ENCODE measurements around the gene ERFL. TPM values are rescaled to one million over a fixed set of nuclear protein-coding genes. Genes with fewer than 3 reads are reported as not detected.

Gene ERFL
- total RNA-seq, 1 experiment from 2014 or later: 3.8 TPM

DNA sequence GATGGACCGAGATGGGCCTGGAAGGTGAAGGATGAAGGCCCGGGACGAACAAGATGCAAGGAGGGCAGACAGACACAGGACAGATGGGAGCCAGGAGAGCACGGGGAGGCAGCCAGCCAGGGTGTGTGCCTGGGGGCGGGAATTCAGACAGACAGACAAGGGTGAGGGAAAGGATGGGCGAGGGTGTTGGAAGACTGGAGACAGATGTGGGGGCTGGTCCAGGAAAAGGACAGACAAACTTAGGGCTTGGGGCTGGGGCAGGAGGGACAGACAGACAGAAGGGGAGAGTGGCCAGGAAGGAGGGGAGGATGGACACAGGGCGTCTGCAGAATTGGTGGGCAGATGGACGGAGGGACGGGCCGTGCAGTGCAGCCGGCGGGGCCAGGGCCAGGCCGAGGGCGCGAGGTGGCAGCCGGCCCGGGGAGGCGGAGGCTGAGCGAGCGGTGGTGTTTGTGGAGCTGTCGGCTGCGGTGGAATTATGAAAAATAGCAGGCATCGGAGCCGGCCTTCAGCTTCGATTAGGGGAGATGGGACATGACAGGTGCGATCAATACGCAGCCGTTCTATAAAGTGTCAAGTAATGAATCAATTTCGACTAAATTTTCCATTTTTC, 4.6 kb upstream of the ERFL start:
- H3K9ac ChIP-seq (ENCODE audit: low read length): no peak overlapping the region
- H3K9me2 ChIP-seq (replicated peaks; ENCODE audit: insufficient read depth, low read length): no peaks in the 10 kb centered on the region
- no peaks in the 10 kb centered on the region for H3K36me3 ChIP-seq (ENCODE audit: insufficient read depth, low read length)
- no peaks in the 10 kb centered on the region for H4K20me1 ChIP-seq (ENCODE audit: insufficient read depth, low read depth, low read length)
- peaks cover 83% of the 10 kb centered on the region for H3K4me1 ChIP-seq (ENCODE audit: low read length)
- no peak overlapping the region for H3K27ac ChIP-seq (ENCODE audit: low read length)
- no peak overlapping the region for H2AFZ ChIP-seq (ENCODE audit: low read length)
- no peak overlapping the region for H3K4me2 ChIP-seq (ENCODE audit: low read depth, low read length, poor library complexity, severe bottlenecking)
- H3K4me3 ChIP-seq (ENCODE audit: low read length): no peak overlapping the region
- no peak for DNase-seq
- H3K79me2 ChIP-seq (ENCODE audit: low read length): no peaks in the 10 kb centered on the region
- H3K27me3 ChIP-seq (ENCODE audit: low read length): no peaks in the 10 kb centered on the region
- no peaks in the 10 kb centered on the region for H3K9me3 ChIP-seq (ENCODE audit: low read length)

DNA sequence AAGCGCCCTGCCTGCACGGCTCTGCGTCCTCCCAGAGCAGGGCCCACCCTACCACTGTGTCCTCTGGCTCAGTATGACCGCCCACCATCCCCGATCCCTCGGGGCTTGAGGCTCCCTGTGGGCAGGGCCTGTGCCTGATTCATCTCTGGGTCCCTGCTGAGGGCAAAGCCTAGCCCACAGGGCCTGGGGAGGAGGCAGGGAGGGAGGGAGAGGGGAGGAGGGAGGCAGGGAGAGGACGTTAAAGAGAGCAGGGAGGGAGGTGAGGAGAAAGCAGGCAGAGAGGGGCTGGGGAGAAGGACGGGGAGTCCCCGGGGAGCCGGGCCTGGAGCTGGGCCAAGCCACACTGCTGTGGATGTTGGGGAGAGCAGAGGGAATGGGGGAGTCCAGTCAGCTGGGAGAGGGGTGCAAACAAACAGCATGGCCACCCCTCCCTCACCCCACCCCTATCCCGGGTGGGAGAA, 4.0 kb upstream of the ERFL start:
- no peak overlapping the region for H3K9ac ChIP-seq (ENCODE audit: low read length)
- no peaks in the 10 kb centered on the region for H3K9me2 ChIP-seq (replicated peaks; ENCODE audit: insufficient read depth, low read length)
- no peaks in the 10 kb centered on the region for H3K79me2 ChIP-seq (ENCODE audit: low read length)
- H3K4me1 ChIP-seq (ENCODE audit: low read length): peaks cover 82% of the 10 kb centered on the region
- H4K20me1 ChIP-seq (ENCODE audit: insufficient read depth, low read depth, low read length): no peaks in the 10 kb centered on the region
- H2AFZ ChIP-seq (ENCODE audit: low read length): no peak overlapping the region
- H3K9me3 ChIP-seq (ENCODE audit: low read length): no peaks in the 10 kb centered on the region
- no peaks in the 10 kb centered on the region for H3K27me3 ChIP-seq (ENCODE audit: low read length)
- H3K4me2 ChIP-seq (ENCODE audit: low read depth, low read length, poor library complexity, severe bottlenecking): no peak overlapping the region
- no peaks in the 10 kb centered on the region for H3K36me3 ChIP-seq (ENCODE audit: insufficient read depth, low read length)
- H3K4me3 ChIP-seq (ENCODE audit: low read length): no peak overlapping the region
- DNase-seq: no peak
- no peak overlapping the region for H3K27ac ChIP-seq (ENCODE audit: low read length)

DNA sequence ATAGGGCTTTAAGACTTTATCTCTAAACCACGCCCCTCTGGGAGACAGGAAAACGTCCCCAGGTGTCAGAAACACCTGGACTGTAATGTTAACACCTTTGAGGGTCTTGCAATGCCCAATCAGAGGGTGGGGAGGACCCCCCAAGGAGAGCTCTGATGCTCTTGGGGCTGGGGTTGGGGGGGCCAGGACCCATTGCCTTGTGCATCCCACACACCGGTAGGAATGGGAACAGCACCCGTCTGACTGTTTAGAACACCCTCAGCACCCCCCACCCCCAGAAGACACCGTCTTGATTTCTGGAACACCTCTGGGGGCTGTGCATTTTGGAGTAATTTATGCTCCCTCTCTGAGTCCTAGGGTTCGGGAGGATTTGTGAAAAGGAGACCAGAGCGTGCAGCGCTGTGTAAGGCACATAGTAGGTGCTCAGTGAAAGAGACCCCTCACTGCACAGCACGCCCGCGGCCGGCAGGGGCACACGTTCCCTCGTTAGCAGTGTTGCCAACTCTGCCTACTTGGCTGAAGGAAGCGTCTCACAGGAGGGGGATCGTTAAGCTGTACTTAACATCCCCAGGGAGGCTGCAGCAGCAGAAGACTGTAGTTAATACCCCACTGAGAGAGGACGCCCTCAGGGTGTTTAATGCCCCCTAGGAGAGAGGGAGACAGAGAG, 2.8 kb upstream of the ERFL start:
- H3K4me3 ChIP-seq (ENCODE audit: low read length): no peak overlapping the region
- no peaks in the 10 kb centered on the region for H4K20me1 ChIP-seq (ENCODE audit: insufficient read depth, low read depth, low read length)
- no peak overlapping the region for H3K27ac ChIP-seq (ENCODE audit: low read length)
- no peaks in the 10 kb centered on the region for H3K36me3 ChIP-seq (ENCODE audit: insufficient read depth, low read length)
- no peak overlapping the region for H2AFZ ChIP-seq (ENCODE audit: low read length)
- H3K9me2 ChIP-seq (replicated peaks; ENCODE audit: insufficient read depth, low read length): no peaks in the 10 kb centered on the region
- H3K79me2 ChIP-seq (ENCODE audit: low read length): no peaks in the 10 kb centered on the region
- no peak overlapping the region for H3K9ac ChIP-seq (ENCODE audit: low read length)
- peak; percentile 86 for DNase-seq
- H3K27me3 ChIP-seq (ENCODE audit: low read length): no peaks in the 10 kb centered on the region
- H3K4me1 ChIP-seq (ENCODE audit: low read length): peaks cover 73% of the 10 kb centered on the region
- H3K9me3 ChIP-seq (ENCODE audit: low read length): no peaks in the 10 kb centered on the region
- H3K4me2 ChIP-seq (ENCODE audit: low read depth, low read length, poor library complexity, severe bottlenecking): peak overlapping the region; percentile 94

DNA sequence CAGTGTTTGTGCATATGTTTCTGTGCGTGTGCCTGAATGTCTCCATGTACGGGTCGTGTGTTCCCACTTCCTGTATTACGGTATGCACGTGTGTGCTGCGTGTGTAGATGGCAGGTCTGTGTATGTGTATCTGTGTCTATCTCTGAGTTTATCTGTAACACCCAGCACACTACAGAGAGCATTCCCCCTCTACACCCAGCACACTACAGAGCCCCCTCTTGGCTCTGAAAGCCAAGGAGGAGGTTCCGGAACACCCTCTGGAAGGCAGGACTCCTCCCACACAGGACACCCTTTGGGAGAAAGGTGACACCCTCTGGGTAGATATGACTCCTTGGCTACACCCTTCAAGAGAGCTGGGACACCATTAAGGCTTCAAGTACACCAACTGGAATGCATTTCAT, 2.1 kb upstream of the ERFL start:
- Histone ChIP-seq H3K9me2 (replicated peaks; ENCODE audit: insufficient read depth, low read length) (no peaks in the 10 kb centered on the region), H3K79me2 (ENCODE audit: low read length) (no peaks in the 10 kb centered on the region), H3K4me3 (ENCODE audit: low read length) (peak overlapping the region; percentile 89), H3K4me2 (ENCODE audit: low read depth, low read length, poor library complexity, severe bottlenecking) (peak overlapping the region; percentile 94), H3K9me3 (ENCODE audit: low read length) (no peaks in the 10 kb centered on the region), H3K36me3 (ENCODE audit: insufficient read depth, low read length) (no peaks in the 10 kb centered on the region), H2AFZ (ENCODE audit: low read length) (no peak overlapping the region), H3K9ac (ENCODE audit: low read length) (peak overlapping the region; percentile 91), H3K27ac (ENCODE audit: low read length) (no peak overlapping the region), H4K20me1 (ENCODE audit: insufficient read depth, low read depth, low read length) (no peaks in the 10 kb centered on the region), H3K4me1 (ENCODE audit: low read length) (peaks cover 67% of the 10 kb centered on the region), H3K27me3 (ENCODE audit: low read length) (no peaks in the 10 kb centered on the region)
- DNase-seq: peak; percentile 71

DNA sequence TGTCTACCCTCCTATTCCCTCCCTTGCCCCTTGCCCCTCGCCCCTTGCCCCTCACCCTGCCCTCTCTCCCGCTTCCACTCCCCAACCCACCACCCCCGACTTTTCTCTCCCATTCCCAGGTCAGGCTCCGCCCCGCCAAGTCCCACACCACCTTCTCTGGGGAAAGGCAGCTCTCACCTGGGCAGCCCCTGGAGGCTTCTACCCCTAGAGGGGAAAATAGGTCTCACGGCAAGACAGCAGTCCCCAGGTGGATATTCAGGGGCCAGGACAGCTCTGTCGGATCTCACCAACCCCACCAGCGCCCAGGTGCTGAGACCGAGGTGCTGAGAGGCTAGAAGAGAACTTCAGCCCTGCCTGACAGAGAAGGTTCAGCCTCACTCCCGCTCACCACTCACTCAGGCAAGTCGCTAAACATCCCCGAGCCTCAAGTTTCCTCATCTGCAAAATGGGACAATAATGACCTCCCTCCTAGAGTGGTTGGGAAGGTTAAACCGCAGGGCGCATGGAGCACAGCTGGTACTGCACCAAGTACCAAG, 1.4 kb upstream of the ERFL start:
- Histone ChIP-seq H3K9ac (ENCODE audit: low read length) (peak overlapping the region; percentile 91), H4K20me1 (ENCODE audit: insufficient read depth, low read depth, low read length) (no peaks in the 10 kb centered on the region), H3K79me2 (ENCODE audit: low read length) (no peaks in the 10 kb centered on the region), H3K9me2 (replicated peaks; ENCODE audit: insufficient read depth, low read length) (no peaks in the 10 kb centered on the region), H3K27me3 (ENCODE audit: low read length) (no peaks in the 10 kb centered on the region), H3K27ac (ENCODE audit: low read length) (peak overlapping the region; percentile 72), H3K4me1 (ENCODE audit: low read length) (peaks cover 60% of the 10 kb centered on the region), H3K9me3 (ENCODE audit: low read length) (no peaks in the 10 kb centered on the region), H2AFZ (ENCODE audit: low read length) (no peak overlapping the region), H3K4me3 (ENCODE audit: low read length) (peak overlapping the region; percentile 89), H3K4me2 (ENCODE audit: low read depth, low read length, poor library complexity, severe bottlenecking) (peak overlapping the region; percentile 94), H3K36me3 (ENCODE audit: insufficient read depth, low read length) (no peaks in the 10 kb centered on the region)
- DNase-seq: peak; percentile 60

DNA sequence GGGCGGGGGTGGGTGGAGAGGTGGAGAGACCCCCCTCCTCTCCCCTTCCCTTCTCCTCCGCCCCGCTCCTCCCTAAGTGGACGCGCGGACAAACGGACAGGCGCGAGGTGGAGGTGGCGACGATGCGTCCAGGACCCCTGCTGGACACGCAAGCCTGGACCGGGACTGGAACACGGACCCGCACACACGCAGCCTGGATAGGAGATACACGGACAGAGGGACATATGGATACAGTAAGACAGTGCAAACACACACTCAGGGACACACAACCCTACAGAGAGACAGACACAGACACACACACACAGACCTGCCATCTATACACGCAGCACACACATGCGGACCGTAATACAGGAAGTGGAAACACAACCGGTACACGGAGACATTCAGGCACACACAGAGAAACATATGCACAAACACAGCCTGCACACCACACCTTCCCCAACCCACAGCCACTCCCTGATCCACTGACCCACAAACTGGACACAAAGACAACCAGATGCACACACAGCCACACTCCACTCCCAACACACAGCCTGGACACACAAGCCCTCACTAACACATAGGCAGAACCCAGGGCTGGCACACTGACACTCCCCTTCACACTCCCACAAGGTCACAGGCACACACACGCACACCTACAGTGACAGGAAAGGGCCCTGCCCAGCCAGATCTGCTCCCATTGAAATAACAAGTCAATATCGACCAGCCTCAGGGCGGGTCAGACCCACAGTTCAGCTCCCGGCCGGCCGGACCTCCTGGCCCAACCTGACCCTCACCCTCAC, 696 bp upstream of the ERFL start:
- peak overlapping the region; percentile 91 for H3K9ac ChIP-seq (ENCODE audit: low read length)
- peak; percentile 88 for DNase-seq
- no peaks in the 10 kb centered on the region for H3K9me3 ChIP-seq (ENCODE audit: low read length)
- peak overlapping the region; percentile 72 for H3K27ac ChIP-seq (ENCODE audit: low read length)
- H3K36me3 ChIP-seq (ENCODE audit: insufficient read depth, low read length): no peaks in the 10 kb centered on the region
- H3K79me2 ChIP-seq (ENCODE audit: low read length): no peaks in the 10 kb centered on the region
- H3K4me2 ChIP-seq (ENCODE audit: low read depth, low read length, poor library complexity, severe bottlenecking): peak overlapping the region; percentile 94
- peak overlapping the region; percentile 89 for H3K4me3 ChIP-seq (ENCODE audit: low read length)
- H3K9me2 ChIP-seq (replicated peaks; ENCODE audit: insufficient read depth, low read length): no peaks in the 10 kb centered on the region
- H3K4me1 ChIP-seq (ENCODE audit: low read length): peaks cover 54% of the 10 kb centered on the region
- no peaks in the 10 kb centered on the region for H4K20me1 ChIP-seq (ENCODE audit: insufficient read depth, low read depth, low read length)
- H3K27me3 ChIP-seq (ENCODE audit: low read length): no peaks in the 10 kb centered on the region
- H2AFZ ChIP-seq (ENCODE audit: low read length): peak overlapping the region; percentile 78; the same call in 1 of the 2 replicates

DNA sequence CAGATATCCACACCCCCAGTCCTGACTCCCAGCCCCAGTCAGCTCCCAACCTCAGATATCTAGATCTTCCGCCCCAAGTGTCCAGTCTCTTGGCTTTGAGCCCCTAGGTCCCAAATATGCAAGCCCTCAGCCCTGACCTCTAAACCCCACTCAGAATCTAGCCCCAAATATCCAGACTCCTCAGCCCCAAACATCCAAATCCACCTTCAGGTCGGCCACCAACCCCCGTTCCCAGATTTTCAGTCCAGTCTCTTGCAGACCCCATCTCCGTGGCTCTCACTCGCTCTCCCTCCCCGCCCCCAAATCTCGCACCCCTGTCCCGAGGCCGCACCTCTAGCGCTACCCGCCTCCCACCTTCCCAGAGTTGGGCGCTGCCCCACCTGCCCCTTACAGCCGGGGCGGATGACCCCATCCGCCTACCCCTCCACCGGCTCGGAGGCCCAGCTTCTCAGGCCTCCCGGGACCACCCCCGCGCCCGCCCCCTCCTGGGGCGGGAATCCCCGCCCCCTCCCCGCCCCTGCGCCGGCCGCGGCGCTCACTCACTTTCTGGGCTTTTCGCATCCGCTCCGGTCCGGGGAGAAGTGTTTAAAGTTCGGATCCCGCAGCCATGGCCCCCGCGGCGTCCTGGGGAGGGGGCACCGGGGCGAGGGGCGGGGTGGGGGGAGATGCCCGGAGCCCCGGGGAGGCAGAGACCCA, 604 bp downstream of the ERFL start:
- Histone ChIP-seq H3K4me2 (ENCODE audit: low read depth, low read length, poor library complexity, severe bottlenecking) (peak overlapping the region; percentile 94), H3K9me3 (ENCODE audit: low read length) (no peaks in the 10 kb centered on the region), H3K4me1 (ENCODE audit: low read length) (peaks cover 45% of the 10 kb centered on the region), H3K79me2 (ENCODE audit: low read length) (no peaks in the 10 kb centered on the region), H3K36me3 (ENCODE audit: insufficient read depth, low read length) (no peaks in the 10 kb centered on the region), H3K9me2 (replicated peaks; ENCODE audit: insufficient read depth, low read length) (no peaks in the 10 kb centered on the region), H3K27ac (ENCODE audit: low read length) (peak overlapping the region; percentile 72), H4K20me1 (ENCODE audit: insufficient read depth, low read depth, low read length) (no peaks in the 10 kb centered on the region), H3K4me3 (ENCODE audit: low read length) (peak overlapping the region; percentile 89), H3K27me3 (ENCODE audit: low read length) (no peaks in the 10 kb centered on the region), H2AFZ (ENCODE audit: low read length) (no peak overlapping the region), H3K9ac (ENCODE audit: low read length) (peak overlapping the region; percentile 91)
- peak; percentile 80 for DNase-seq

All from Karpas-422 (cell line).